BLaER1 (cell line): ENCODE results near the gene CNTN4.

Source experiments
- H3K27ac ChIP-seq: shearing (Covaris generic); formaldehyde crosslinking; 2 replicates; pipeline ENCODE4 v1.8.1; 2022
- H3K27me3 ChIP-seq: shearing (Covaris generic); formaldehyde crosslinking; 2 replicates; pipeline ENCODE4 v1.8.1; 2022
- H3K36me3 ChIP-seq: shearing (Covaris generic); formaldehyde crosslinking; 2 replicates; pipeline ENCODE4 v1.8.1; 2022
- H3K4me1 ChIP-seq: shearing (Covaris generic); formaldehyde crosslinking; 2 replicates; pipeline ENCODE4 v1.8.1; 2022
- H3K4me2 ChIP-seq: shearing (Covaris generic); formaldehyde crosslinking; 2 replicates; pipeline ENCODE4 v1.8.1; 2022
- H3K4me3 ChIP-seq: shearing (Covaris generic); formaldehyde crosslinking; 2 replicates; pipeline ENCODE4 v1.8.1; 2022
- H3K9ac ChIP-seq: shearing (Covaris generic); formaldehyde crosslinking; 2 replicates; pipeline ENCODE4 v1.8.1; 2022
- H3K9me3 ChIP-seq: shearing (Covaris generic); formaldehyde crosslinking; 2 replicates; pipeline ENCODE4 v1.8.1; 2022
- H4K20me1 ChIP-seq: shearing (Covaris generic); formaldehyde crosslinking; 2 replicates; pipeline ENCODE4 v1.8.1; 2022
- Cebpa-rat ChIP-seq: shearing (Covaris generic); IDR thresholded peaks from 2 replicates; pipeline ENCODE4 v1.8.1; 2022

The CNTN4 gene

GRCh38 chr3:2945121-2945520 lies 846.5 kb downstream of the CNTN4 start:
- H3K27me3 ChIP-seq, result no peaks in the 10 kb centered on the region
- no peaks in the 10 kb centered on the region for H3K9me3 ChIP-seq
- no peak for TF ChIP-seq Cebpa-rat
- H3K4me3 ChIP-seq, result no peak overlapping the region
- 0 out of 2 replicates have a peak overlapping the region, but pooled peaks have one; percentile 8 for H3K9ac ChIP-seq
- H3K36me3 ChIP-seq, result no peaks in the 10 kb centered on the region
- peaks cover 37% of the 10 kb centered on the region for H3K4me1 ChIP-seq
- H3K4me2 ChIP-seq, result peak overlapping the region; percentile 80
- H4K20me1 ChIP-seq, result no peaks in the 10 kb centered on the region
- peak overlapping the region; percentile 10; the same call in 1 of the 2 replicates for H3K27ac ChIP-seq

- no peak overlapping the region for H3K9ac ChIP-seq
- TF ChIP-seq Cebpa-rat, result no peak
- H3K4me3 ChIP-seq, result no peak overlapping the region
- H3K36me3 ChIP-seq, result no peaks in the 10 kb centered on the region
- H3K4me2 ChIP-seq, result no peak overlapping the region
- no peak overlapping the region for H3K27ac ChIP-seq
- no peaks in the 10 kb centered on the region for H3K27me3 ChIP-seq
- no peaks in the 10 kb centered on the region for H3K9me3 ChIP-seq
- H4K20me1 ChIP-seq, result no peaks in the 10 kb centered on the region
- peaks cover 37% of the 10 kb centered on the region for H3K4me1 ChIP-seq
These were observed 848.9 kb downstream of the CNTN4 start for GRCh38 chr3:2947536-2947935.

DNA sequence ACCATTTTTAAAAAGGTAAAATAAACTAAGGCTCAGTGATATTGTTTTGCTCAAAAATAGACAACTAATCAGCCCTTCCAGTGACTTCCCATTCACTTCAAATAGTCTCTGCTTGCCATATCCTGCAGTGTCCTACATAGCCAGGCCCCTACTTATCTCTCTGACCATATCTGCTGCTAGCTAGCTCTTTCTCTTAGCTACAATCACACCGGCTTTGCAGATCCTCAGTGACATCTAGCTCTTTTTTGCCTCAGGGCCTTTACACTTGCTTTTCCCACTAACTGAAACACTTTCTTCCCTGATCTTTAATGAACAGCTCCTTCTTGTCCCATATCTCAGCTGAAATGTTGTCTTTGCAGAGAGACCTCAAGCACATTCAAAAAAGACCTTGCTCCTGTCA lies 850.2 kb downstream of the CNTN4 start:
- Histone ChIP-seq H3K36me3 (no peaks in the 10 kb centered on the region), H3K27ac (no peak overlapping the region), H3K9ac (no peak overlapping the region), H3K4me3 (no peak overlapping the region), H3K27me3 (no peaks in the 10 kb centered on the region), H3K4me1 (peaks cover 37% of the 10 kb centered on the region), H4K20me1 (no peaks in the 10 kb centered on the region), H3K4me2 (no peak overlapping the region), H3K9me3 (no peaks in the 10 kb centered on the region)
- TF ChIP-seq Cebpa-rat, result no peak

- Histone ChIP-seq H3K36me3 (no peaks in the 10 kb centered on the region), H3K27ac (no peak overlapping the region), H3K9me3 (no peaks in the 10 kb centered on the region), H4K20me1 (no peaks in the 10 kb centered on the region), H3K4me1 (peaks cover 27% of the 10 kb centered on the region), H3K9ac (no peak overlapping the region), H3K4me2 (no peak overlapping the region), H3K4me3 (no peak overlapping the region), H3K27me3 (no peaks in the 10 kb centered on the region)
- no peak for TF ChIP-seq Cebpa-rat
These were observed 851.5 kb downstream of the CNTN4 start for GRCh38 chr3:2950159-2950558.

- Histone ChIP-seq H3K4me2 (no peak overlapping the region), H3K9ac (no peak overlapping the region), H4K20me1 (no peaks in the 10 kb centered on the region), H3K27ac (no peak overlapping the region), H3K4me3 (no peak overlapping the region), H3K9me3 (no peaks in the 10 kb centered on the region), H3K27me3 (no peaks in the 10 kb centered on the region), H3K4me1 (peaks cover 7% of the 10 kb centered on the region), H3K36me3 (no peaks in the 10 kb centered on the region)
- TF ChIP-seq Cebpa-rat, result no peak
These were observed 858.4 kb downstream of the CNTN4 start for GRCh38 chr3:2957115-2957514.

DNA sequence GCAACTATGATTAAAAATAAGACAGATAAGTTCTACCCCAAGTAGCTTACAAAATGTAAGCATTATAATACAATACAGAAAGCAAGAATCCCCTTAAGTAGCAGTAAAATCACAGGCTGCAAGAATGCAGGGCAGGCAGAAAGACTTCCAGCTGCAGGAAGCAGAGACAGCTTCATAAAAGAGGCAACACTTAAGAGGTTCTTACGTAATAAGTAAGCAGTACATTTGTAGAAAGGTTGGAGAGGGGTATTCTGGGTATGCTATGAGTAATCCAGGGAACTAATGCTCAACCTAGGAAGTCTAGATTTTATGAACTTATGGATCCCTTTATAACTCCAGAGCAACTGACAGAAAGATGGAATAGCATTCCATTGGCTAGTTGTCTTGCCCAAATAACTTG lies 859.9 kb downstream of the CNTN4 start:
- no peaks in the 10 kb centered on the region for H3K27me3 ChIP-seq
- no peak overlapping the region for H3K4me2 ChIP-seq
- H3K27ac ChIP-seq, result no peak overlapping the region
- H3K36me3 ChIP-seq, result no peaks in the 10 kb centered on the region
- no peaks in the 10 kb centered on the region for H3K9me3 ChIP-seq
- no peak for TF ChIP-seq Cebpa-rat
- no peak overlapping the region for H3K4me3 ChIP-seq
- H3K9ac ChIP-seq, result no peak overlapping the region
- peaks cover 19% of the 10 kb centered on the region for H3K4me1 ChIP-seq
- H4K20me1 ChIP-seq, result no peaks in the 10 kb centered on the region

GRCh38 chr3:2961576-2961975 lies 862.9 kb downstream of the CNTN4 start:
- Histone ChIP-seq H3K4me3 (no peak overlapping the region), H3K27me3 (no peaks in the 10 kb centered on the region), H3K4me1 (peaks cover 19% of the 10 kb centered on the region), H3K36me3 (no peaks in the 10 kb centered on the region), H3K4me2 (peak overlapping the region; percentile 64; the same call in 1 of the 2 replicates), H4K20me1 (no peaks in the 10 kb centered on the region), H3K9me3 (no peaks in the 10 kb centered on the region), H3K9ac (no peak overlapping the region), H3K27ac (no peak overlapping the region)
- no peak for TF ChIP-seq Cebpa-rat

GRCh38 chr3:2967871-2968270 lies 869.2 kb downstream of the CNTN4 start:
- Histone ChIP-seq H3K9me3 (no peaks in the 10 kb centered on the region), H3K36me3 (no peaks in the 10 kb centered on the region), H3K4me2 (peak overlapping the region; percentile 8; the same call in 1 of the 2 replicates), H3K27me3 (no peaks in the 10 kb centered on the region), H3K4me3 (no peak overlapping the region), H3K27ac (no peak overlapping the region), H4K20me1 (no peaks in the 10 kb centered on the region), H3K9ac (no peak overlapping the region), H3K4me1 (peaks cover 15% of the 10 kb centered on the region)
- TF ChIP-seq Cebpa-rat, result no peak

GRCh38 chr3:2968475-2968874 lies 869.8 kb downstream of the CNTN4 start:
- no peaks in the 10 kb centered on the region for H4K20me1 ChIP-seq
- H3K4me1 ChIP-seq, result peaks cover 10% of the 10 kb centered on the region; the same call in 1 of the 2 replicates
- H3K4me3 ChIP-seq, result no peak overlapping the region
- no peaks in the 10 kb centered on the region for H3K27me3 ChIP-seq
- no peak overlapping the region for H3K27ac ChIP-seq
- TF ChIP-seq Cebpa-rat, result no peak
- H3K36me3 ChIP-seq, result no peaks in the 10 kb centered on the region
- peak overlapping the region; percentile 8; the same call in 1 of the 2 replicates for H3K4me2 ChIP-seq
- H3K9me3 ChIP-seq, result no peaks in the 10 kb centered on the region
- no peak overlapping the region for H3K9ac ChIP-seq

GRCh38 chr3:2976212-2976611 lies 877.5 kb downstream of the CNTN4 start:
- Histone ChIP-seq H3K27me3 (no peaks in the 10 kb centered on the region), H4K20me1 (no peaks in the 10 kb centered on the region), H3K9ac (no peak overlapping the region), H3K36me3 (no peaks in the 10 kb centered on the region), H3K9me3 (no peaks in the 10 kb centered on the region), H3K4me2 (no peak overlapping the region), H3K4me1 (no peaks in the 10 kb centered on the region), H3K27ac (no peak overlapping the region), H3K4me3 (no peak overlapping the region)
- TF ChIP-seq Cebpa-rat, result no peak

DNA sequence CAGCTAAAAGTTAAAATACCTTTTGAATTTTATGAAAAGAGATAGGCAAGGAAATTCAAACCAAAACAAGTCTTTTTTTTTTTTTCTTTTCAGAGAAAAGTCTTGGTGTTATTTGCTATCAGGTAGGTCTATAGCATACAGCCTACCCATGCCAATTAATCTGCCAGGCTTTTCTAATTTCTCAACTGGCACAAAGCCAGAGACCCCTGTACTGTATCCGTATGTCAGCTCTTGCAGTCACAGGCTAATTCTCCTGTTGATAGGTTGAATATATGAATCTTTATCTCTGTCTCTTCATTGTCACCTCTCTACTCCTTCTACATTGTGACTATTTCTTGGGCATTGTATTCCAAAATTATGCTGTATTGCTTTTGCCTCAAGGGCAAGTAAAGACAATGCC lies 878.1 kb downstream of the CNTN4 start:
- Histone ChIP-seq H3K27me3 (no peaks in the 10 kb centered on the region), H3K4me2 (no peak overlapping the region), H3K4me1 (no peaks in the 10 kb centered on the region), H3K4me3 (no peak overlapping the region), H4K20me1 (no peaks in the 10 kb centered on the region), H3K9me3 (no peaks in the 10 kb centered on the region), H3K27ac (no peak overlapping the region), H3K36me3 (no peaks in the 10 kb centered on the region), H3K9ac (no peak overlapping the region)
- TF ChIP-seq Cebpa-rat, result no peak
